Gastrocnemius medialis (tissue), 4 donors: Measurements from ENCODE around the gene GOLGB1.

Source experiments
- POLR2A ChIP-seq, 2 donors: fragments of 450-650 bp; IDR thresholded peaks; one replicate each; pipeline ENCODE4 v1.6.1; 2017; ENCODE audit warnings: antibody characterized with exemption in 2 of 2, mild to moderate bottlenecking in 2 of 2, moderate library complexity in 2 of 2
- TF ChIP-seq, protein P1 (sequence below), 5 experiments: fragments of 450-650 bp in 3 of 5; fragments of 200-600 bp in 2 of 5; sonication (generic) in 2 of 5; IDR thresholded peaks in 4 of 5; conservative IDR thresholded peaks in 1 of 5; 1 replicate in 4 of 5; 2 replicates in 1 of 5; pipeline ENCODE4 v1.5.1; 2016 to 2019; ENCODE audit warnings: antibody characterized with exemption in 5 of 5, mild to moderate bottlenecking in 3 of 5, moderate library complexity in 3 of 5

DNA sequence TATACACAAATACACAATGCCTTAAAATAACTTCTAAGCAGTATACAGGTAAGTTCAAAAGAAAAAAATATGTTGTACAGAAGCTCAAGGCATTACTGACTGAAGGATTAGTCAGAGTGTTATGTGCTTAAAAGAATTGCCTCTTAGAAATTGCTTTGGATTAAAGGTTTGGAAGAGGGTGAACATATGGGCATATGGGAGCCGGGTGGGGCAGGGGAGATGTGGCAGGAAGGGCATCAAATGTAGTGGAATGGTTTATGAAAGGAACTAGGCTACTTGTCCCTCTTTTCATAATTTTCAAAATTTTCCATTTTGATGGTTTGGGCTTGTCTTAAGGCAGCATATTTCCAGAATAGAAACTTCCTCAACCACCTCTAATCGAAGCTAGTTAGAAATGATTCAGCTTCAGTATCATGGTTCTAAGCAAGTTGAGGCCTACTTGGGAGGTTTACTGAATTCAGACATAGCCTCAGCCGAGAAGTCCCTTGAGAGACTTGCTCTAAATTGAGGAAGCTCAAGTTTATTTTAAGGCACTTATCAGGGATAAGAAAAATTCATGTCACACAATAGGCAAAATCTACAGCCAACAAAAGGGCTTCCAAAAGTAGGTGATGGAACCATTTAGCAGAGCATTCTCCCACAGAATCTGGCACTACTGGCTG is 10.1 kb upstream of the GOLGB1 start:
- TF ChIP-seq, protein P1, sequence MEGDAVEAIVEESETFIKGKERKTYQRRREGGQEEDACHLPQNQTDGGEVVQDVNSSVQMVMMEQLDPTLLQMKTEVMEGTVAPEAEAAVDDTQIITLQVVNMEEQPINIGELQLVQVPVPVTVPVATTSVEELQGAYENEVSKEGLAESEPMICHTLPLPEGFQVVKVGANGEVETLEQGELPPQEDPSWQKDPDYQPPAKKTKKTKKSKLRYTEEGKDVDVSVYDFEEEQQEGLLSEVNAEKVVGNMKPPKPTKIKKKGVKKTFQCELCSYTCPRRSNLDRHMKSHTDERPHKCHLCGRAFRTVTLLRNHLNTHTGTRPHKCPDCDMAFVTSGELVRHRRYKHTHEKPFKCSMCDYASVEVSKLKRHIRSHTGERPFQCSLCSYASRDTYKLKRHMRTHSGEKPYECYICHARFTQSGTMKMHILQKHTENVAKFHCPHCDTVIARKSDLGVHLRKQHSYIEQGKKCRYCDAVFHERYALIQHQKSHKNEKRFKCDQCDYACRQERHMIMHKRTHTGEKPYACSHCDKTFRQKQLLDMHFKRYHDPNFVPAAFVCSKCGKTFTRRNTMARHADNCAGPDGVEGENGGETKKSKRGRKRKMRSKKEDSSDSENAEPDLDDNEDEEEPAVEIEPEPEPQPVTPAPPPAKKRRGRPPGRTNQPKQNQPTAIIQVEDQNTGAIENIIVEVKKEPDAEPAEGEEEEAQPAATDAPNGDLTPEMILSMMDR (IDR thresholded peaks at IDR 0.05 in 4 of 5, conservative IDR thresholded peaks at IDR 0.05 in 1 of 5) = no peak
- TF ChIP-seq POLR2A (IDR thresholded peaks at IDR 0.05) = no peak
